NCI-H510A treated with DMSO at 0.1 percent for 48 hours (cell line): ENCODE measurements around the gene CDIPT.

Experiments used
- DNase-seq: peaks from one replicate; lab custom pipeline; 2025; lab: John Stamatoyannopoulos, UW

The CDIPT gene

GRCh38 chr16:29809850-29810698 lies 53.0 kb downstream of the CDIPT start:
- no peak for DNase-seq

- no peak for DNase-seq
These were observed 53.8 kb downstream of the CDIPT start for GRCh38 chr16:29809031-29809747.
